ENCODE data around the gene ACP7. TPM values are rescaled to one million over a fixed set of nuclear protein-coding genes. Genes with fewer than 3 reads are reported as not detected.

ACP7 gene
- total RNA-seq, 1 experiment from 2014 or later, result 0.11 TPM

DNA sequence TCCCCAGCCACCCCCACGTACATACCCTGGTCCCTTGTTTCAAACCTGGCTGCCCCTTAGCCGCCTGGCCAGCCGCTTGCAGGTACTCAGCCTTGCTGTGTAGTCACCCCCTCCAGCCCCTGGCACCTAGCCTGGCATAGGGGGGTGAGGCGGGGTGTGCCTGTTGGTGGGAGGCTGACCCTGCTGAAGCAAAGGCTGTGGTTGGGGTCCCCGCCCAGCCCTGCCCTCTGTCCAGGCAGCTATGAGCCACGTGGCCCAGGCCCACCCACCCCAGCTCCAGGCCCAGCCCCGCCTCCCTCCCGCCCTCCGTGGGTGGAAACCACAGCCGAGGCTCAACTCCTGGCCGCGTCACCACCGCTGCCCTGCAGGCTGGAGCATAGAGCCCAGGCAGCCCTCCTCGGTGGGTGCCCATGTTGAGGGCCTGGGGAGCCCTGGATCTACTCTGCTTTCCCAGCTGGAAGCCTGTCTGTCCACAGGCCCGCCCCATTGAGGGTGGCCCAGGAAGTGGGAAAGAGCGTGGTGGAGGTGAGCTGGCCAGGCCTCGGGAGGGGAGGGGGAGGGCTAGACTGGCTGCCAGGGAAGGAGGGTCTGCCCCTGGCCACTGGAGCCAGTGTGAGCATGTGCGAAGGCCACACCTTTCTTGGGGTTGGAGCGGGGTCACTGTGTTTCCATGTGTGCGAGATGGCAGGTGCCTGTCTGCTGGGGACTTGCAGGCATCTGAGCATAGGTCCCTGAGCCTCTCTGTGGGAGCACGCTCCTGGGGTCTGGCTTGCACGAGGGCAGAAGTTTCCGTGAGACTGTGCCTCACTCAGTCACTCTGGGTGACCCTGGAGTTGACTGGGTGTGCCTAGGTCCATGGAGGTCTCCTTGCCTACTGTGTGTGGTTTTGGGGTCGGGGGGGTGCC is 72.4 kb downstream of the ACP7 start (continued):
- TF ChIP-seq, protein P1, sequence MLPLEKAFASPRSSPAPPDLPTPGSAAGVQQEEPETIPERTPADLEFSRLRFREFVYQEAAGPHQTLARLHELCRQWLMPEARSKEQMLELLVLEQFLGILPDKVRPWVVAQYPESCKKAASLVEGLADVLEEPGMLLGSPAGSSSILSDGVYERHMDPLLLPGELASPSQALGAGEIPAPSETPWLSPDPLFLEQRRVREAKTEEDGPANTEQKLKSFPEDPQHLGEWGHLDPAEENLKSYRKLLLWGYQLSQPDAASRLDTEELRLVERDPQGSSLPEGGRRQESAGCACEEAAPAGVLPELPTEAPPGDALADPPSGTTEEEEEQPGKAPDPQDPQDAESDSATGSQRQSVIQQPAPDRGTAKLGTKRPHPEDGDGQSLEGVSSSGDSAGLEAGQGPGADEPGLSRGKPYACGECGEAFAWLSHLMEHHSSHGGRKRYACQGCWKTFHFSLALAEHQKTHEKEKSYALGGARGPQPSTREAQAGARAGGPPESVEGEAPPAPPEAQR (CRISPR knock-in tag; IDR thresholded peaks at IDR 0.05), result no peak
- TF ChIP-seq ZNF121 (CRISPR knock-in tag; IDR thresholded peaks at IDR 0.05) (no peak), NR2C2 (CRISPR knock-in tag; IDR thresholded peaks at IDR 0.05) (no peak), HMGA2 (CRISPR knock-in tag; IDR thresholded peaks at IDR 0.05) (no peak)

DNA sequence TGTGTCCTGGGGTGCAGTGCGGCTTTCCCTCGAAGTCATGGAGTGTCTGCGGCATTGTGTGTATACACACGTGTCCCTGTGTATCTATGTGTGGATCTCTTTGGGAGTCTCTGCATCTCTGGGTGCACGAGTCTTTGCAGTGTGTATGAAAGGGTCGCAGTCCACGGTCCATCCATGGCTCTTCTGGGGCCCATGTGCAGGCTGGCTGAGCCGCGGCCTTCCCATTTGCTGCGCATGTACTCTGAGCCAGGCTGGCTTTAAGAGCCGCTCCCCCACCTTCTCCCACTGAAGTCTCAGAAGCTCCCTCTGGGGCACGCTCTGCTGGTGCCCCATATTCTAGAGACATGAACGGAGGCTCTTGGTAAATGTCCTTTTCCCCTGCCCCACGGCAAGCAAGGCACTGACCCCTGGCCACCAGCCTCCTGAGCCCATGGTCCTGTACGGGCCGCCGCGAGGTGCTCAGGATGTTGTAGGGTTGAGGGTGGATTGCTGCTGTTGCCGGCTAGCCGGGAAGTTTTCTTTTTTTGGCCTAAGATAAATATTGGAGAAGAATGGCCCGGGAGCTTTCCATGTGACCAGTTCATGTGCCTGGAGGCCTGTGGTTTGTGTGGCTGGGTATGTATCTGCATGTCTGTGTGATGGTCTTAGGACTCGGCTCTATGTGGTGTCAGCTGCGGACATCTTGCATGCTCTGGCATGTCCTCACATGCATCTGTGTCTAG is 73.3 kb downstream of the ACP7 start:
- H3K27me3 Mint-ChIP-seq (ENCODE audit: low read depth), result no peaks in the 10 kb centered on the region; the same call in 1 of the 2 replicates
- POLR2A ChIA-PET, result interaction anchor here (2.2 kb wide), 1 partner anchor 12 kb away, joined by 9 read pairs; no protein-coding TSS in a partner anchor
- ATAC-seq (no peak), DNase-seq (ENCODE audit: low spot score) (no peak)
- CTCF ChIA-PET, result no interaction called here
- H3K4me1 Mint-ChIP-seq, result peaks cover 40% of the 10 kb centered on the region
- H3K36me3 Mint-ChIP-seq, result peaks cover 4% of the 10 kb centered on the region; the same call in 1 of the 2 replicates
- H3K9me3 Mint-ChIP-seq, result no peaks in the 10 kb centered on the region
- H3K27ac Mint-ChIP-seq, result peak overlapping the region; percentile 94
- no peak overlapping the region for H3K4me3 Mint-ChIP-seq
- TF ChIP-seq IRF1 (CRISPR knock-in tag; IDR thresholded peaks at IDR 0.05), result no peak
- TF ChIP-seq ZNF396 (CRISPR knock-in tag; IDR thresholded peaks at IDR 0.05; ENCODE audit: borderline replicate concordance), result no peak
- no peak for TF ChIP-seq CTCF (IDR thresholded peaks at IDR 0.05)
- no peak for TF ChIP-seq ZNF512 (CRISPR knock-in tag; IDR thresholded peaks at IDR 0.05; ENCODE audit: borderline replicate concordance)
- TF ChIP-seq, protein P2, sequence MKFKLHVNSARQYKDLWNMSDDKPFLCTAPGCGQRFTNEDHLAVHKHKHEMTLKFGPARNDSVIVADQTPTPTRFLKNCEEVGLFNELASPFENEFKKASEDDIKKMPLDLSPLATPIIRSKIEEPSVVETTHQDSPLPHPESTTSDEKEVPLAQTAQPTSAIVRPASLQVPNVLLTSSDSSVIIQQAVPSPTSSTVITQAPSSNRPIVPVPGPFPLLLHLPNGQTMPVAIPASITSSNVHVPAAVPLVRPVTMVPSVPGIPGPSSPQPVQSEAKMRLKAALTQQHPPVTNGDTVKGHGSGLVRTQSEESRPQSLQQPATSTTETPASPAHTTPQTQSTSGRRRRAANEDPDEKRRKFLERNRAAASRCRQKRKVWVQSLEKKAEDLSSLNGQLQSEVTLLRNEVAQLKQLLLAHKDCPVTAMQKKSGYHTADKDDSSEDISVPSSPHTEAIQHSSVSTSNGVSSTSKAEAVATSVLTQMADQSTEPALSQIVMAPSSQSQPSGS (CRISPR knock-in tag; IDR thresholded peaks at IDR 0.05; ENCODE audit: borderline replicate concordance, low read depth), result no peak
- TF ChIP-seq SMAD4 (CRISPR knock-in tag; IDR thresholded peaks at IDR 0.05), result no peak
- TF ChIP-seq ZNF317 (CRISPR knock-in tag; IDR thresholded peaks at IDR 0.05; ENCODE audit: borderline replicate concordance, low read depth), result no peak
- no peak for TF ChIP-seq MXD4 (CRISPR knock-in tag; IDR thresholded peaks at IDR 0.05; ENCODE audit: borderline replicate concordance)
- no peak for TF ChIP-seq HMGA2 (CRISPR knock-in tag; IDR thresholded peaks at IDR 0.05)
- TF ChIP-seq, protein P3, sequence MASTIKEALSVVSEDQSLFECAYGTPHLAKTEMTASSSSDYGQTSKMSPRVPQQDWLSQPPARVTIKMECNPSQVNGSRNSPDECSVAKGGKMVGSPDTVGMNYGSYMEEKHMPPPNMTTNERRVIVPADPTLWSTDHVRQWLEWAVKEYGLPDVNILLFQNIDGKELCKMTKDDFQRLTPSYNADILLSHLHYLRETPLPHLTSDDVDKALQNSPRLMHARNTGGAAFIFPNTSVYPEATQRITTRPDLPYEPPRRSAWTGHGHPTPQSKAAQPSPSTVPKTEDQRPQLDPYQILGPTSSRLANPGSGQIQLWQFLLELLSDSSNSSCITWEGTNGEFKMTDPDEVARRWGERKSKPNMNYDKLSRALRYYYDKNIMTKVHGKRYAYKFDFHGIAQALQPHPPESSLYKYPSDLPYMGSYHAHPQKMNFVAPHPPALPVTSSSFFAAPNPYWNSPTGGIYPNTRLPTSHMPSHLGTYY (CRISPR knock-in tag; IDR thresholded peaks at IDR 0.05), result no peak
- TF ChIP-seq, protein P4, sequence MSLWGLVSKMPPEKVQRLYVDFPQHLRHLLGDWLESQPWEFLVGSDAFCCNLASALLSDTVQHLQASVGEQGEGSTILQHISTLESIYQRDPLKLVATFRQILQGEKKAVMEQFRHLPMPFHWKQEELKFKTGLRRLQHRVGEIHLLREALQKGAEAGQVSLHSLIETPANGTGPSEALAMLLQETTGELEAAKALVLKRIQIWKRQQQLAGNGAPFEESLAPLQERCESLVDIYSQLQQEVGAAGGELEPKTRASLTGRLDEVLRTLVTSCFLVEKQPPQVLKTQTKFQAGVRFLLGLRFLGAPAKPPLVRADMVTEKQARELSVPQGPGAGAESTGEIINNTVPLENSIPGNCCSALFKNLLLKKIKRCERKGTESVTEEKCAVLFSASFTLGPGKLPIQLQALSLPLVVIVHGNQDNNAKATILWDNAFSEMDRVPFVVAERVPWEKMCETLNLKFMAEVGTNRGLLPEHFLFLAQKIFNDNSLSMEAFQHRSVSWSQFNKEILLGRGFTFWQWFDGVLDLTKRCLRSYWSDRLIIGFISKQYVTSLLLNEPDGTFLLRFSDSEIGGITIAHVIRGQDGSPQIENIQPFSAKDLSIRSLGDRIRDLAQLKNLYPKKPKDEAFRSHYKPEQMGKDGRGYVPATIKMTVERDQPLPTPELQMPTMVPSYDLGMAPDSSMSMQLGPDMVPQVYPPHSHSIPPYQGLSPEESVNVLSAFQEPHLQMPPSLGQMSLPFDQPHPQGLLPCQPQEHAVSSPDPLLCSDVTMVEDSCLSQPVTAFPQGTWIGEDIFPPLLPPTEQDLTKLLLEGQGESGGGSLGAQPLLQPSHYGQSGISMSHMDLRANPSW (CRISPR knock-in tag; conservative IDR thresholded peaks at IDR 0.05; ENCODE audit: low read depth), result no peak
- no peak for TF ChIP-seq ZNF416 (CRISPR knock-in tag; IDR thresholded peaks at IDR 0.05)
- TF ChIP-seq FOXJ3 (CRISPR knock-in tag; IDR thresholded peaks at IDR 0.05; ENCODE audit: borderline replicate concordance), result no peak
- TF ChIP-seq, protein P5, sequence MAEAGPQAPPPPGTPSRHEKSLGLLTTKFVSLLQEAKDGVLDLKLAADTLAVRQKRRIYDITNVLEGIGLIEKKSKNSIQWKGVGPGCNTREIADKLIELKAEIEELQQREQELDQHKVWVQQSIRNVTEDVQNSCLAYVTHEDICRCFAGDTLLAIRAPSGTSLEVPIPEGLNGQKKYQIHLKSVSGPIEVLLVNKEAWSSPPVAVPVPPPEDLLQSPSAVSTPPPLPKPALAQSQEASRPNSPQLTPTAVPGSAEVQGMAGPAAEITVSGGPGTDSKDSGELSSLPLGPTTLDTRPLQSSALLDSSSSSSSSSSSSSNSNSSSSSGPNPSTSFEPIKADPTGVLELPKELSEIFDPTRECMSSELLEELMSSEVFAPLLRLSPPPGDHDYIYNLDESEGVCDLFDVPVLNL (CRISPR knock-in tag; IDR thresholded peaks at IDR 0.05; ENCODE audit: borderline replicate concordance, low read depth), result no peak
- no peak for TF ChIP-seq ZBTB21 (CRISPR knock-in tag; IDR thresholded peaks at IDR 0.05; ENCODE audit: borderline replicate concordance)
- TF ChIP-seq PREB (CRISPR knock-in tag; IDR thresholded peaks at IDR 0.05; ENCODE audit: borderline replicate concordance), result no peak
